Peyer's patch (tissue), 4 donors: ENCODE data around the gene KBTBD12.

Experiments
- CTCF ChIP-seq, 6 experiments: fragments of 450-650 bp in 4 of 6; fragments of 200-600 bp in 2 of 6; sonication (generic) in 1 of 6; IDR thresholded peaks; one replicate each; pipeline ENCODE4 v1.5.1; 2017 to 2019; ENCODE audit warnings: antibody characterized with exemption in 6 of 6, mild to moderate bottlenecking in 3 of 6, moderate library complexity in 1 of 6
- POLR2A ChIP-seq, 2 donors: fragments of 450-650 bp; IDR thresholded peaks; one replicate each; pipeline ENCODE4 v1.5.1; 2017; ENCODE audit warnings: antibody characterized with exemption in 2 of 2, mild to moderate bottlenecking in 2 of 2, moderate library complexity in 2 of 2

DNA sequence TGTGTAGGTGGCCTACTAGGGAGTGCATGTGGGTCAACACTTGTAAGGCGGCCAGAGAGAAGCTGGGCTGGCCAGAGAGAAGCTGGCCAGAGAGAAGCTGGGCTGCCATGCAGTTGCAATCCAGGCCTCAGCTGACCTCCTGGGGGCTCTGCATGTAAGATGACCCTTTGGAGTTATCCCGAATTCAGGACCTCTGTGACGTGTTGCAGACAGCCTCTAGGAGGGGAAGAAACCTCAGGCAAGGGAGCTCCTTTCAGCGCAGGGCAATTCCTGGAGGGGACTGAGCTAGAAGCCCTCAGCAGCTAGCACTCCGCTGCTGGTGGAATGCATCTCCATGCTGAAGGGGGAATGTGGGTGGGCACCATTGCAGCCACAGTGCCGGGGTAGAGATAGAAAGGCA is 15.8 kb upstream of the KBTBD12 start:
- TF ChIP-seq POLR2A (IDR thresholded peaks at IDR 0.05) (no peak), CTCF (IDR thresholded peaks at IDR 0.05) (no peak)
